MM.1S (cell line): ENCODE data around the gene CDCA8.

Experiments
- DNase-seq: peaks from one replicate; pipeline ENCODE4 v3.0.0-alpha.2; 2015
- H2AFZ ChIP-seq: fragments of 300-600 bp; sonication (generic); 2 replicates; pipeline ENCODE4 v1.6.0; 2016; ENCODE audit warnings: antibody characterized with exemption, low read length
- H3F3A ChIP-seq: fragments of 300-600 bp; sonication (generic); 2 replicates; pipeline ENCODE4 v1.6.1; 2016; ENCODE audit warnings: mild to moderate bottlenecking, antibody characterized with exemption, low read length, moderate library complexity, mixed read lengths; ENCODE audit not compliant: insufficient read depth
- H3K27ac ChIP-seq: fragments of 300-600 bp; sonication (generic); 2 replicates; pipeline ENCODE4 v1.5.1; 2016; ENCODE audit warnings: mild to moderate bottlenecking, low read length
- H3K27me3 ChIP-seq: fragments of 300-600 bp; sonication (generic); replicated peaks from 2 replicates; pipeline ENCODE4 v1.6.0; 2016; ENCODE audit warnings: low read length; ENCODE audit not compliant: insufficient read depth
- H3K36me3 ChIP-seq: fragments of 300-600 bp; sonication (generic); replicated peaks from 2 replicates; pipeline ENCODE4 v1.6.1; 2016; ENCODE audit warnings: mild to moderate bottlenecking, low read length, mixed read lengths; ENCODE audit not compliant: insufficient read depth
- H3K4me1 ChIP-seq: fragments of 300-600 bp; sonication (generic); 2 replicates; pipeline ENCODE4 v1.6.1; 2016; ENCODE audit warnings: low read length, mixed read lengths
- H3K4me2 ChIP-seq: fragments of 300-600 bp; sonication (generic); 2 replicates; pipeline ENCODE4 v1.6.0; 2016; ENCODE audit warnings: low read depth, low read length
- H3K4me3 ChIP-seq: fragments of 300-600 bp; sonication (generic); 2 replicates; pipeline ENCODE4 v1.5.1; 2016; ENCODE audit warnings: low read length, mixed read lengths
- H3K79me2 ChIP-seq: fragments of 300-600 bp; sonication (generic); 2 replicates; pipeline ENCODE4 v1.6.1; 2016; ENCODE audit warnings: mixed run types, low read length, mixed read lengths
- H3K9ac ChIP-seq: fragments of 300-600 bp; sonication (generic); 2 replicates; pipeline ENCODE4 v1.6.1; 2016; ENCODE audit warnings: low read length, mixed read lengths
- H3K9me2 ChIP-seq: fragments of 300-600 bp; sonication (generic); replicated peaks from 2 replicates; pipeline ENCODE4 v1.6.1; 2016; ENCODE audit warnings: mild to moderate bottlenecking, low read length, mixed read lengths; ENCODE audit not compliant: insufficient read depth
- H3K9me3 ChIP-seq: fragments of 300-600 bp; sonication (generic); replicated peaks from 2 replicates; pipeline ENCODE4 v1.6.1; 2016; ENCODE audit warnings: mild to moderate bottlenecking, low read length, mixed read lengths; ENCODE audit not compliant: insufficient read depth
- H4K20me1 ChIP-seq: fragments of 300-600 bp; sonication (generic); 2 replicates; pipeline ENCODE4 v1.6.1; 2016; ENCODE audit warnings: mild to moderate bottlenecking, low read length, moderate library complexity, mixed read lengths; ENCODE audit not compliant: insufficient read depth
- CTCF ChIP-seq: fragments of 300-600 bp; sonication (generic); IDR thresholded peaks from 2 replicates; pipeline ENCODE4 v1.5.1; 2016; ENCODE audit warnings: antibody characterized with exemption, low read length, mixed read lengths
- EZH2 ChIP-seq: fragments of 300-600 bp; sonication (generic); optimal IDR thresholded peaks from 2 replicates; pipeline ENCODE3; 2017; ENCODE audit warnings: low read depth, mild to moderate bottlenecking, antibody characterized with exemption, low read length, mixed read lengths
- EZH2phosphoT487 ChIP-seq: fragments of 300-600 bp; sonication (generic); IDR thresholded peaks from 2 replicates; pipeline ENCODE4 v1.6.1; 2018; ENCODE audit warnings: antibody characterized with exemption, low read length

The CDCA8 gene

GRCh38 chr1:37662031-37662755, 30.1 kb upstream of the CDCA8 start:
- Histone ChIP-seq H2AFZ (no peak overlapping the region), H3K4me2 (no peak overlapping the region), H3K4me1 (no peaks in the 10 kb centered on the region), H3K9me3 (no peaks in the 10 kb centered on the region), H3K9ac (no peak overlapping the region), H3K27me3 (no peaks in the 10 kb centered on the region), H3F3A (no peaks in the 10 kb centered on the region), H3K4me3 (no peak overlapping the region), H3K9me2 (no peaks in the 10 kb centered on the region), H3K79me2 (no peaks in the 10 kb centered on the region), H3K36me3 (no peaks in the 10 kb centered on the region), H3K27ac (no peak overlapping the region), H4K20me1 (no peaks in the 10 kb centered on the region)
- no peak for DNase-seq
- no peak for TF ChIP-seq EZH2
- no peak for TF ChIP-seq EZH2phosphoT487
- no peak for TF ChIP-seq CTCF

- Histone ChIP-seq H3K9me3 (no peaks in the 10 kb centered on the region), H3K9ac (no peak overlapping the region), H3F3A (no peaks in the 10 kb centered on the region), H3K79me2 (no peaks in the 10 kb centered on the region), H3K4me1 (no peaks in the 10 kb centered on the region), H2AFZ (no peak overlapping the region), H3K4me2 (no peak overlapping the region), H3K9me2 (no peaks in the 10 kb centered on the region), H3K36me3 (no peaks in the 10 kb centered on the region), H3K27me3 (no peaks in the 10 kb centered on the region), H4K20me1 (no peaks in the 10 kb centered on the region), H3K4me3 (no peak overlapping the region), H3K27ac (no peak overlapping the region)
- no peak for DNase-seq
- TF ChIP-seq EZH2phosphoT487: no peak
- TF ChIP-seq EZH2: no peak
- no peak for TF ChIP-seq CTCF
Measured at GRCh38 chr1:37663426-37664000, 28.8 kb upstream of the CDCA8 start.

- TF ChIP-seq CTCF (no peak), EZH2 (no peak), EZH2phosphoT487 (no peak)
- no peak overlapping the region for H3K27ac ChIP-seq
- H3K4me2 ChIP-seq: no peak overlapping the region
- no peaks in the 10 kb centered on the region for H3K27me3 ChIP-seq
- no peaks in the 10 kb centered on the region for H3K9me3 ChIP-seq
- H2AFZ ChIP-seq: no peak overlapping the region
- no peaks in the 10 kb centered on the region for H3F3A ChIP-seq
- H3K4me1 ChIP-seq: no peaks in the 10 kb centered on the region
- no peaks in the 10 kb centered on the region for H3K9me2 ChIP-seq
- H4K20me1 ChIP-seq: no peaks in the 10 kb centered on the region
- no peak overlapping the region for H3K4me3 ChIP-seq
- DNase-seq: no peak
- no peaks in the 10 kb centered on the region for H3K79me2 ChIP-seq
- H3K36me3 ChIP-seq: no peaks in the 10 kb centered on the region
- no peak overlapping the region for H3K9ac ChIP-seq
Measured at GRCh38 chr1:37666241-37666867, 26.0 kb upstream of the CDCA8 start.
